ENCODE measurements around the gene LINGO3. TPM values are rescaled to one million over a fixed set of nuclear protein-coding genes. Genes with fewer than 3 reads are reported as not detected.

LINGO3 gene
- polyA plus RNA-seq, 2 donors = 0.02 TPM; not detected in 1

Other genes with a start within 250 kb of the LINGO3 start
- gene MOB3A, start 211.8 kb downstream of the LINGO3 start, polyA plus RNA-seq = 10 to 100 TPM; 11.0 to 12.4 TPM
- gene IZUMO4, start 211.2 kb downstream of the LINGO3 start, polyA plus RNA-seq = 10 to 100 TPM in 1 of 2 donors, 1 to 10 TPM in 1; 6.4 to 16.0 TPM
- gene AP3D1, start 156.6 kb downstream of the LINGO3 start, polyA plus RNA-seq = 10 to 100 TPM; 50.8 to 64.5 TPM
- 10 to 100 TPM in 1 of 2 donors, 1 to 10 TPM in 1; 7.6 to 17.9 TPM for gene DOT1L, start 144.2 kb downstream of the LINGO3 start, polyA plus RNA-seq
- 10 to 100 TPM; 55.5 to 59.5 TPM for gene PLEKHJ1, start 71.8 kb downstream of the LINGO3 start, polyA plus RNA-seq
- 10 to 100 TPM; 38.2 to 55.3 TPM for gene SF3A2, start 71.3 kb downstream of the LINGO3 start, polyA plus RNA-seq
- gene AMH, start 58.8 kb downstream of the LINGO3 start, polyA plus RNA-seq = 1 to 10 TPM in 1 of 2 donors, under 1 TPM in 1; 0.55 to 2.5 TPM
- gene JSRP1, start 51.7 kb downstream of the LINGO3 start, polyA plus RNA-seq = under 1 TPM; 0.13 to 0.20 TPM
- gene PEAK3, start 26.0 kb downstream of the LINGO3 start, polyA plus RNA-seq = under 1 TPM; 0.02 to 0.06 TPM
- 100 to 1,000 TPM; 223 to 245 TPM for gene LSM7, start 20.4 kb upstream of the LINGO3 start, polyA plus RNA-seq
- gene SPPL2B, start 20.5 kb upstream of the LINGO3 start, polyA plus RNA-seq = 10 to 100 TPM; 27.4 to 59.1 TPM
- under 1 TPM in 1 of 2 donors, not detected in 1; 0.04 TPM for gene TMPRSS9, start 52.1 kb upstream of the LINGO3 start, polyA plus RNA-seq
- 10 to 100 TPM; 52.0 to 86.8 TPM for gene TIMM13, start 119.4 kb upstream of the LINGO3 start, polyA plus RNA-seq
- 10 to 100 TPM; 23.2 to 32.3 TPM for gene LMNB2, start 148.8 kb upstream of the LINGO3 start, polyA plus RNA-seq
- 10 to 100 TPM; 37.6 to 62.6 TPM for gene GADD45B, start 168.0 kb upstream of the LINGO3 start, polyA plus RNA-seq

Measured in esophagus (tissue), 2 donors.